ENCODE data around the gene RAB24.

DNA sequence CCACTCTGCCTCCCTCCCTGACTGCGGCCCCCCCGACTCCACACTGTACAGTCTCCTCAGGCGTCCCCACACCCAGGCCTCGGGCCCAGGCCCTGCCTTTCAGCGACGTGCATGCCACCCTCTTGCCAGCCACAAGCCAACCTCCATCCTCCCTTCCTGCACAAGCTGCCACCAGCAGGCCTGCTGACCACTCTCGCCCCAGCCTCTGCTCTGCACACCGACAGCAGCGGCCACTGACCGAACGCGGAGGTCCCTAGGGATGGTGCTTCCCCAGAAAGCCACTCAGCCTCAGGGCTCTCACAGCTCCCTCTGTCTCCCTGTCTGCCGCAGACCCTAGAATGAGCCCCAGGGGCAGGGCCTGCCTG, 29.4 kb upstream of the RAB24 start:
- TF ChIP-seq, protein P1, sequence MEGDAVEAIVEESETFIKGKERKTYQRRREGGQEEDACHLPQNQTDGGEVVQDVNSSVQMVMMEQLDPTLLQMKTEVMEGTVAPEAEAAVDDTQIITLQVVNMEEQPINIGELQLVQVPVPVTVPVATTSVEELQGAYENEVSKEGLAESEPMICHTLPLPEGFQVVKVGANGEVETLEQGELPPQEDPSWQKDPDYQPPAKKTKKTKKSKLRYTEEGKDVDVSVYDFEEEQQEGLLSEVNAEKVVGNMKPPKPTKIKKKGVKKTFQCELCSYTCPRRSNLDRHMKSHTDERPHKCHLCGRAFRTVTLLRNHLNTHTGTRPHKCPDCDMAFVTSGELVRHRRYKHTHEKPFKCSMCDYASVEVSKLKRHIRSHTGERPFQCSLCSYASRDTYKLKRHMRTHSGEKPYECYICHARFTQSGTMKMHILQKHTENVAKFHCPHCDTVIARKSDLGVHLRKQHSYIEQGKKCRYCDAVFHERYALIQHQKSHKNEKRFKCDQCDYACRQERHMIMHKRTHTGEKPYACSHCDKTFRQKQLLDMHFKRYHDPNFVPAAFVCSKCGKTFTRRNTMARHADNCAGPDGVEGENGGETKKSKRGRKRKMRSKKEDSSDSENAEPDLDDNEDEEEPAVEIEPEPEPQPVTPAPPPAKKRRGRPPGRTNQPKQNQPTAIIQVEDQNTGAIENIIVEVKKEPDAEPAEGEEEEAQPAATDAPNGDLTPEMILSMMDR (IDR thresholded peaks at IDR 0.05), result no peak
- TF ChIP-seq POLR2A (IDR thresholded peaks at IDR 0.05), result no peak
